ENCODE results near the gene CD9. TPM values are rescaled to one million over a fixed set of nuclear protein-coding genes. Genes with fewer than 3 reads are reported as not detected.

Gene CD9
- total and polyA plus RNA-seq, 2 donors (not counting 1 experiment from before 2014, with no cell fraction given), result 7.2 to 12.8 TPM

- TF ChIP-seq, protein P1, sequence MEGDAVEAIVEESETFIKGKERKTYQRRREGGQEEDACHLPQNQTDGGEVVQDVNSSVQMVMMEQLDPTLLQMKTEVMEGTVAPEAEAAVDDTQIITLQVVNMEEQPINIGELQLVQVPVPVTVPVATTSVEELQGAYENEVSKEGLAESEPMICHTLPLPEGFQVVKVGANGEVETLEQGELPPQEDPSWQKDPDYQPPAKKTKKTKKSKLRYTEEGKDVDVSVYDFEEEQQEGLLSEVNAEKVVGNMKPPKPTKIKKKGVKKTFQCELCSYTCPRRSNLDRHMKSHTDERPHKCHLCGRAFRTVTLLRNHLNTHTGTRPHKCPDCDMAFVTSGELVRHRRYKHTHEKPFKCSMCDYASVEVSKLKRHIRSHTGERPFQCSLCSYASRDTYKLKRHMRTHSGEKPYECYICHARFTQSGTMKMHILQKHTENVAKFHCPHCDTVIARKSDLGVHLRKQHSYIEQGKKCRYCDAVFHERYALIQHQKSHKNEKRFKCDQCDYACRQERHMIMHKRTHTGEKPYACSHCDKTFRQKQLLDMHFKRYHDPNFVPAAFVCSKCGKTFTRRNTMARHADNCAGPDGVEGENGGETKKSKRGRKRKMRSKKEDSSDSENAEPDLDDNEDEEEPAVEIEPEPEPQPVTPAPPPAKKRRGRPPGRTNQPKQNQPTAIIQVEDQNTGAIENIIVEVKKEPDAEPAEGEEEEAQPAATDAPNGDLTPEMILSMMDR (IDR thresholded peaks at IDR 0.05), result no peak
- TF ChIP-seq EZH2 (IDR thresholded peaks at IDR 0.05; ENCODE audit: borderline replicate concordance, insufficient read depth, low read depth, low read length, poor library complexity, severe bottlenecking), result no peak
- Histone ChIP-seq H3K27me3 (replicated peaks in 1 of 4; ENCODE audit: control extremely low read depth in 1 of 4, control insufficient read depth in 3 of 4, insufficient read depth in 4 of 4, low read length in 3 of 4) (no peaks in the 10 kb centered on the region), H3K27ac (ENCODE audit: low read length in 2 of 2) (no peak overlapping the region), H3K4me2 (replicated peaks; ENCODE audit: low read depth, low read length, poor library complexity, severe bottlenecking) (peak overlapping the region; percentile 31), H2AFZ (ENCODE audit: insufficient read depth, low read depth, low read length, poor library complexity, severe bottlenecking) (peak overlapping the region; percentile 51), H4K20me1 (ENCODE audit: control insufficient read depth, insufficient read depth, low read length, poor library complexity, severe bottlenecking) (no peaks in the 10 kb centered on the region), H3K9ac (ENCODE audit: low read length) (no peak overlapping the region), H3K4me1 (ENCODE audit: control insufficient read depth in 2 of 2, insufficient read depth in 2 of 2, low read length in 2 of 2) (peaks cover 33 to 45% of the 10 kb centered on the region in 2 donors), H3K9me3 (ENCODE audit: control extremely low read depth in 1 of 3, control insufficient read depth in 2 of 3, insufficient read depth in 1 of 3, low read length in 2 of 3) (no peaks in the 10 kb centered on the region), H3K4me3 (ENCODE audit: control extremely low read depth in 1 of 5, extremely low read depth in 1 of 5, insufficient read depth in 1 of 5, low read depth in 2 of 5, low read length in 4 of 5) (no peak overlapping the region), H3K36me3 (replicated peaks in 1 of 2; ENCODE audit: control extremely low read depth in 1 of 2, control insufficient read depth in 1 of 2, extremely low read depth in 1 of 2, insufficient read depth in 2 of 2, low read length in 1 of 2) (no peaks in the 10 kb centered on the region), H3K79me2 (ENCODE audit: control insufficient read depth, insufficient read depth, low read length) (no peaks in the 10 kb centered on the region)
- POLR2A ChIA-PET, result no interaction called here
- H3K4me1 Mint-ChIP-seq, result peaks cover 33% of the 10 kb centered on the region
- H3K4me3 Mint-ChIP-seq, result no peak overlapping the region
- WGBS (ENCODE audit: insufficient coverage), result 18% methylated on average over 3 of the region's 12 CpGs
- DNase-seq (no peak), ATAC-seq (ENCODE audit: low read depth) (no peak)
- peaks cover 9% of the 10 kb centered on the region for H3K27me3 Mint-ChIP-seq
- CTCF ChIA-PET, result no interaction called here
- H3K9me3 Mint-ChIP-seq (ENCODE audit: insufficient read depth), result no peaks in the 10 kb centered on the region
- H3K27ac Mint-ChIP-seq, result no peak overlapping the region
- intact Hi-C loops (cut with micrococcal nuclease), result no loop called here
Measured at GRCh38 chr12:6226002-6226678, 25.9 kb downstream of the CD9 start.

DNA sequence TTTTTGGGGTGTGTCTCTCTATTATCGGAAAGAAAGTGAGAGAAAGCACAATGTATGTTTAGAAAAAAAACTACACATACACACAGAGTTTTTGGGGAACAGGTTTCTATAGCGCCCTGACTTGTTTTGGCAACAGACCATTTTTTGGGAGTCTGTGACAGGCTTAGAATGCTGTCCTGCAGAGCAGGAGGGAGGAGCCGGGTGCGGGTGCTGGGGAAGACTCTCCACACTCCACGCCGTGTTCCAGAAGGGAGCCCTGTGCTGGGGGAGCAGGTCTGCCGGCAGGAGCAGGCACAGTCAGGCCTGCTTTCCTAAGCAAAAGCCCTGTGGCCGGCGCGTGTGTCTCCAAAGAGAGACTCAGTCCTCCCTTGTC, 26.5 kb downstream of the CD9 start:
- intact Hi-C loops (cut with micrococcal nuclease), result no loop called here
- ChIA-PET CTCF (no interaction called here), POLR2A (no interaction called here)
- Histone ChIP-seq H3K9ac (ENCODE audit: low read length) (no peak overlapping the region), H3K36me3 (replicated peaks in 1 of 2; ENCODE audit: control extremely low read depth in 1 of 2, control insufficient read depth in 1 of 2, extremely low read depth in 1 of 2, insufficient read depth in 2 of 2, low read length in 1 of 2) (no peaks in the 10 kb centered on the region), H3K27me3 (replicated peaks in 1 of 4; ENCODE audit: control extremely low read depth in 1 of 4, control insufficient read depth in 3 of 4, insufficient read depth in 4 of 4, low read length in 3 of 4) (no peaks in the 10 kb centered on the region), H3K4me3 (ENCODE audit: control extremely low read depth in 1 of 5, extremely low read depth in 1 of 5, insufficient read depth in 1 of 5, low read depth in 2 of 5, low read length in 4 of 5) (no peak overlapping the region), H3K4me2 (replicated peaks; ENCODE audit: low read depth, low read length, poor library complexity, severe bottlenecking) (peak overlapping the region; percentile 31), H3K27ac (ENCODE audit: low read length in 2 of 2) (no peak overlapping the region), H3K79me2 (ENCODE audit: control insufficient read depth, insufficient read depth, low read length) (no peaks in the 10 kb centered on the region), H2AFZ (ENCODE audit: insufficient read depth, low read depth, low read length, poor library complexity, severe bottlenecking) (peak overlapping the region; percentile 51), H4K20me1 (ENCODE audit: control insufficient read depth, insufficient read depth, low read length, poor library complexity, severe bottlenecking) (no peaks in the 10 kb centered on the region), H3K9me3 (ENCODE audit: control extremely low read depth in 1 of 3, control insufficient read depth in 2 of 3, insufficient read depth in 1 of 3, low read length in 2 of 3) (no peaks in the 10 kb centered on the region), H3K4me1 (ENCODE audit: control insufficient read depth in 2 of 2, insufficient read depth in 2 of 2, low read length in 2 of 2) (peaks cover 35 to 48% of the 10 kb centered on the region in 2 donors)
- Mint-ChIP-seq H3K4me3 (no peak overlapping the region), H3K27me3 (peaks cover 9% of the 10 kb centered on the region), H3K27ac (no peak overlapping the region), H3K4me1 (peaks cover 33% of the 10 kb centered on the region), H3K9me3 (ENCODE audit: insufficient read depth) (no peaks in the 10 kb centered on the region)
- 98% methylated on average over 9 of the region's 10 CpGs for WGBS (ENCODE audit: insufficient coverage)
- TF ChIP-seq, protein P1 (IDR thresholded peaks at IDR 0.05), result no peak
- no peak for TF ChIP-seq EZH2 (IDR thresholded peaks at IDR 0.05; ENCODE audit: borderline replicate concordance, insufficient read depth, low read depth, low read length, poor library complexity, severe bottlenecking)
- no peak for DNase-seq
- no peak for ATAC-seq (ENCODE audit: low read depth)

Measured in B cell (primary cell).